ENCODE data around the gene SHCBP1L.
"Not testable (repeated sequence)": the region's sequence is repeated elsewhere in the genome, so short reads cannot be mapped to it uniquely, and the experiment has no call there.

The SHCBP1L gene

DNA sequence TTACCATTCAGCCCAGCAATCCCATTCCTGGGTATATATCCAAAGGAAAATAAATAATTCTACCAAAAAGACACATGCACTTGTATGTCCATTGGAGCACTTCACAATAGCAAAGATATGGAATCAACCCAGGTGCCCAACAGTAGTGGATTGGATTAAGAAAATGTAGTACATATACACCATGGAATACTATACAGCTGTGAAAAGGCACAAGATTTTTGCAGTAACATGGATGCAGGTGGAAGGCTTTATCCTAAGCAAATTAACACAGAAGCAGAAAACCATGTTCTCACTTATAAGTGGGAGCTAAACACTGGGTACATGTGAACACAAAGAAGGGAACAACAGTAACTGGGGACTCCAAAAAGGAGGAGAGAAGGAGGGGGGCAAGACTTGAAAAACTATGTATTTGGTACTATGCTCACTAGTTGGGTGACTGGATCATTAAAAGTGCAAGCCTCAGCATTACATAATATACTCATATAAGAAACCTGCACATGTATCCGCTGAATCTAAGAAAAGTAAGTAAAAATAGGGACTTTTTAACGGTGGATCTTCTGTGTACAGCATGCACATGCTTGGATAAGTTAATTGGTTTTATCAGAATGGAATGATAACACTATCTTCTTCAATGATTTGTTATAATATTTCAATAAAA, 3.9 kb upstream of the SHCBP1L start:
- TF ChIP-seq POLR2AphosphoS5 (IDR thresholded peaks at IDR 0.05; ENCODE audit: borderline replicate concordance, low read depth, low read length) (no peak), EZH2 (IDR thresholded peaks at IDR 0.05) (no peak), FOXP2 (optimal IDR thresholded peaks at IDR 0.05; ENCODE audit: control extremely low read depth, extremely low read length, insufficient read depth) (no peak)
- no peaks in the 10 kb centered on the region for H3K9me3 ChIP-seq (ENCODE audit: low read depth, low read length)
- no peaks in the 10 kb centered on the region for H3K36me3 ChIP-seq (ENCODE audit: insufficient read depth, low read length)
- no peak overlapping the region for H3K27ac ChIP-seq
- no peak overlapping the region for H3K4me3 ChIP-seq
- DNase-seq (ENCODE audit: low read depth, low spot score), result no peak
- no peak overlapping the region for H3K9ac ChIP-seq (ENCODE audit: insufficient read length)

DNA sequence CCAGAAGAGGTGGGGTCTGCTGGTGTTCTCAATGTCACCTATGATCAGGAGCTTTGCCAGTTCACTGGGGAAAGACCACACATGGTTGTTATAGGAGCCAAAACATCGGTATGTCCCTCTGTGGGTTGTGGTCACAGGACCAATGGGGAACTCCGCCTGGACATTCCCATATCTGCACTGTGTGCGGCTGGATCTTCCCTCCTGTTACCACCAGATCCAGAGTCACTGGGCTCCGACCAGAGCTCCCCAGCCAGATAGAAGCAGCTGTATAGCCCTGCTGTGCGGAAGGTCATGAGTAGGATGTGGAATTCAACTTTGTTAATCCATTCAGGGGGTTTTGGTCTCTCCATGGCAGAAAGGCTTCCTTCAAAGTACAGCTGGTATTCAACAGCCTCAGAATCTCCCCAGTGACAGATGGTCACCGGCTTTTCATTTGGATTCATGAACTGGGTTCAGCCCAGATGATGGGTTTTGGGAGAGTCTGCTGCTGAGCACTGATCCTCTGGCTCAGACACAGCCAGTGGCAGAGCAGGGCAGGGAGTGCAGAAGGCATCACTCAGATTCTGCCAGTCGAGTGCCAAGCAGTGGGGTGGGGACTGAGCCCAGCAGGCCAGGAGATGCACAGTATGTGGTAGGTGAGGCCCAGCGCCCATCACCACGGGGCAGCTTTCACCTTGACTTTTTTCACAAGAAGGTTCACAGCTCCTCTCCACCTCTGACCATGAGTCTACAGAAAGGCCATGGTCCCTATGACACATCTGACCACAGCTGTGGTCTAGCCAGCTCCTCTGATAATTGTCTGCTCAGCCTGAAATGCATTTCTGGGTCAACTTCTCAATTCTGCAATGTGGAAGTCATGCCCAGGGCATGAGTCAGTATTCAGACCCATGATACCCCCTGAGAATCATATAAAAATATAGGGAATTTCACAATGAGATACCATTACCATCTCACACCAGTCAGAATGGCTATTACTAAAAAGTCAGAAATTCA, 2.9 kb upstream of the SHCBP1L start:
- Histone ChIP-seq H3K9me3 (ENCODE audit: low read depth, low read length) (no peaks in the 10 kb centered on the region), H3K27ac (no peak overlapping the region), H3K9ac (ENCODE audit: insufficient read length) (no peak overlapping the region), H3K4me3 (no peak overlapping the region), H3K36me3 (ENCODE audit: insufficient read depth, low read length) (no peaks in the 10 kb centered on the region)
- DNase-seq (ENCODE audit: low read depth, low spot score), result no peak
- no peak for TF ChIP-seq FOXP2 (optimal IDR thresholded peaks at IDR 0.05; ENCODE audit: control extremely low read depth, extremely low read length, insufficient read depth)
- no peak for TF ChIP-seq EZH2 (IDR thresholded peaks at IDR 0.05)

DNA sequence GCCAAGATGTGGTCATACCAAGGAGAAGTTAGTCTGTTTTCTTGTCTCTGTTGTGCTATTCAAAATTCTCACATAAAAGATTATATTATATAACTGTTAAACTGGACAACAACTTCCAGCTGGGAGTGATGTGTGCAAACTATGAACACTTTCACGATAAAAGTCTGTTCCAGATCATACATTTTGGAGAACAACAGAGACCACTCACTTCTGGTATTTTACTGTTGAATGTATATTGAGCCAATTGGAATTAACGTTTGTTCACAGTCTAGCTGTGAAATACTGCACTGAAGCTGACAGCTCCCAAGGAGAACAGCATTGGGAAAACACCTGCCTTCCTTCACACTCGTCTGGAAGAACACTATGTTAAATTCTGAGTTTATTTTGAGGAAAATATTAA, 860 bp upstream of the SHCBP1L start:
- no peak for DNase-seq (ENCODE audit: low read depth, low spot score)
- no peaks in the 10 kb centered on the region for H3K36me3 ChIP-seq (ENCODE audit: insufficient read depth, low read length)
- H3K4me3 ChIP-seq, result no peak overlapping the region
- H3K9ac ChIP-seq (ENCODE audit: insufficient read length), result no peak overlapping the region
- TF ChIP-seq POLR2AphosphoS5 (IDR thresholded peaks at IDR 0.05; ENCODE audit: borderline replicate concordance, low read depth, low read length), result no peak
- no peak for TF ChIP-seq FOXP2 (optimal IDR thresholded peaks at IDR 0.05; ENCODE audit: control extremely low read depth, extremely low read length, insufficient read depth)
- TF ChIP-seq EZH2 (IDR thresholded peaks at IDR 0.05), result no peak
- no peak overlapping the region for H3K27ac ChIP-seq
- no peaks in the 10 kb centered on the region for H3K9me3 ChIP-seq (ENCODE audit: low read depth, low read length)

- H3K9me3 ChIP-seq (ENCODE audit: low read depth, low read length); H3K9ac ChIP-seq (ENCODE audit: insufficient read length); H3K27ac ChIP-seq; DNase-seq (ENCODE audit: low read depth, low spot score); H3K36me3 ChIP-seq (ENCODE audit: insufficient read depth, low read length); H3K4me3 ChIP-seq: not testable (repeated sequence)
These were observed 9.6 kb downstream of the SHCBP1L start for GRCh38 chr1:182943336-182943735.

DNA sequence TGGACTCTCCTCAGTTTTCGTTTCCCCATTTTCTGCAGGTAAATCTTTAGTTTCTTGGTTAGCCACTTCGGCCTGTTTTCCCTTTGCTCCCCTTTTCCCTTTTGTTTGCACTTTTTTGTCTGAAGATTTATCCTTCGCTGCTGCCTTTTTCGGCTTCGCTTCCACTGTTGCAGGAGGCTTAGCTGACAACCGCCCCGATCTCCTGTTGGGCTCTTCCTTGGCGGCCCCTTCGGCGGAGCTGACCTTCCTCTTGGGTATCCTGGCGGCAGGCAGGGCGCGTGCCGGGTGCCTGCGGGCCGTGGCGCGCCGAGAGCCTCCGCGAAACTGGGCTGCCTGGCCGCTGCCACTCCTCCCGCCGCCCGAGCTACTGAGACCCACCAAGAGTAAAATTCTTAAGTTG, 10.8 kb downstream of the SHCBP1L start:
- not testable (repeated sequence) for H3K36me3 ChIP-seq (ENCODE audit: insufficient read depth, low read length); DNase-seq (ENCODE audit: low read depth, low spot score); H3K4me3 ChIP-seq

DNA sequence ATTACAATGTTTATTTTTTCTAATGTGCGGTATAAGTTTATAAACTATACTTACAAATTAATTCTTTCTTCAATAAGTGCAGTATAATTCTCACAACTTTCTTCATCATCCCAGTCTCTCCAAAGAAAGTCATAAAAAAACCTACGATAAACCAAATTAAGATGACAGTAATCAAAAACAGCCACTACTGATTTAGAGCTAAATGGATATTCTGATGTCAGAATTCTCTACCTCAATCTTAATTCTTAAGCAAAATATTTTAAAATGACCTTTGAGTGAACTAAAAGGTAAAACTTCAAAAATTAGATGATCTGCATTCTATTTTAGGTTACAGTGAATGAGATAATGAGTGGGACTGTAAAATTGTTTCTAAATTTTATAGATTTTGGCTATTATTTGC, 13.6 kb downstream of the SHCBP1L start:
- no peak for DNase-seq (ENCODE audit: low read depth, low spot score)
- TF ChIP-seq POLR2AphosphoS5 (IDR thresholded peaks at IDR 0.05; ENCODE audit: borderline replicate concordance, low read depth, low read length) (no peak), EZH2 (IDR thresholded peaks at IDR 0.05) (no peak), FOXP2 (optimal IDR thresholded peaks at IDR 0.05; ENCODE audit: control extremely low read depth, extremely low read length, insufficient read depth) (no peak)
- Histone ChIP-seq H3K9me3 (ENCODE audit: low read depth, low read length) (no peaks in the 10 kb centered on the region), H3K9ac (ENCODE audit: insufficient read length) (no peak overlapping the region), H3K27ac (no peak overlapping the region), H3K4me3 (no peak overlapping the region), H3K36me3 (ENCODE audit: insufficient read depth, low read length) (no peaks in the 10 kb centered on the region)

More for the DNA sequence above, 10.8 kb downstream of the SHCBP1L start:
- H3K9ac ChIP-seq (ENCODE audit: insufficient read length); H3K9me3 ChIP-seq (ENCODE audit: low read depth, low read length); H3K27ac ChIP-seq: not testable (repeated sequence)

GRCh38 chr1:182935716-182936115, 17.2 kb downstream of the SHCBP1L start:
- no peaks in the 10 kb centered on the region for H3K9me3 ChIP-seq (ENCODE audit: low read depth, low read length)
- H3K27ac ChIP-seq, result no peak overlapping the region
- DNase-seq (ENCODE audit: low read depth, low spot score), result no peak
- H3K36me3 ChIP-seq (ENCODE audit: insufficient read depth, low read length), result no peaks in the 10 kb centered on the region
- no peak for TF ChIP-seq EZH2 (IDR thresholded peaks at IDR 0.05)
- no peak for TF ChIP-seq POLR2AphosphoS5 (IDR thresholded peaks at IDR 0.05; ENCODE audit: borderline replicate concordance, low read depth, low read length)
- TF ChIP-seq FOXP2 (optimal IDR thresholded peaks at IDR 0.05; ENCODE audit: control extremely low read depth, extremely low read length, insufficient read depth), result no peak
- no peak overlapping the region for H3K4me3 ChIP-seq
- H3K9ac ChIP-seq (ENCODE audit: insufficient read length), result no peak overlapping the region

DNA sequence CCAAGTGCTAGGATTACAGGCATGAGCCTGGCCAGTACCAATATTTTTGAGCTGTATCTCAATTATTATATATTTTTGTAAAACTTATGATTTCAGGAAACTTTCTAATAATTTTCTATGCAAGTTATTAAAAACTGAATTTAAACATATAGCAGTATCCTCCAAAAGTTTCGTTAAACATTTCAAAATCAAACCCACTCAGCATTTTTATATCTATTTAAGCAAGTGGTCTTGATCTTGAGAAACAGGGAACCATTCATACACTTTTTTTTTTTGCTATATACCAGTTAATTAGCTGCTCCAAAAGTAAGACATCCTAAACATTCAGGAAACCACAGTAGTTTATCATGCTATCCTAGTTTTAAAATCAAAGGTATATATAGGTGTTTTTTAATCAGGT, 22.0 kb downstream of the SHCBP1L start:
- no peaks in the 10 kb centered on the region for H3K9me3 ChIP-seq (ENCODE audit: low read depth, low read length)
- no peak for TF ChIP-seq FOXP2 (optimal IDR thresholded peaks at IDR 0.05; ENCODE audit: control extremely low read depth, extremely low read length, insufficient read depth)
- TF ChIP-seq EZH2 (IDR thresholded peaks at IDR 0.05), result no peak

More for the DNA sequence above, 22.0 kb downstream of the SHCBP1L start:
- H3K27ac ChIP-seq, result no peak overlapping the region
- no peak overlapping the region for H3K9ac ChIP-seq (ENCODE audit: insufficient read length)
- H3K36me3 ChIP-seq (ENCODE audit: insufficient read depth, low read length), result no peaks in the 10 kb centered on the region
- no peak overlapping the region for H3K4me3 ChIP-seq
- DNase-seq (ENCODE audit: low read depth, low spot score), result no peak
